Activated T-cell treated with anti-CD3 and anti-CD28 coated beads, Interleukin-2, amount 50 U/mL, for 4 hours (primary cell): ENCODE measurements around the gene MGRN1. TPM values are rescaled to one million over a fixed set of nuclear protein-coding genes. Genes with fewer than 3 reads are reported as not detected.

Experiments
- ATAC-seq, 2 donors: fragments of 200-7000 bp; cut with Tn5 transposase; one replicate each; pipeline ENCODE4 v1.10.0; 2021
- DNase-seq: peaks from one replicate; pipeline ENCODE4 v3.0.0-alpha.2; 2020
- H3K27me3 Mint-ChIP-seq: one replicate; pipeline ENCODE4 v1.8.0; 2021; ENCODE audit warnings: low read depth, mixed read lengths
- H3K36me3 Mint-ChIP-seq: one replicate; pipeline ENCODE4 v1.8.0; 2022; ENCODE audit warnings: mixed read lengths; ENCODE audit not compliant: insufficient read depth
- H3K4me1 Mint-ChIP-seq: one replicate; pipeline ENCODE4 v1.8.0; 2021; ENCODE audit warnings: low read depth, mixed read lengths
- H3K4me3 Mint-ChIP-seq: one replicate; pipeline ENCODE4 v1.8.0; 2021; ENCODE audit warnings: mild to moderate bottlenecking, moderate library complexity, mixed read lengths
- H3K9me3 Mint-ChIP-seq: one replicate; pipeline ENCODE4 v1.8.0; 2021; ENCODE audit warnings: mixed read lengths
- total RNA-seq, 3 donors: library from RNA; stranded (reverse); gene quantifications; one replicate each; pipeline ENCODE4 v1.2.1, GENCODE V29; 2021

Gene MGRN1
- total RNA-seq, 3 donors from 2014 or later, result 56.5 to 60.5 (median 58.0) TPM

DNA sequence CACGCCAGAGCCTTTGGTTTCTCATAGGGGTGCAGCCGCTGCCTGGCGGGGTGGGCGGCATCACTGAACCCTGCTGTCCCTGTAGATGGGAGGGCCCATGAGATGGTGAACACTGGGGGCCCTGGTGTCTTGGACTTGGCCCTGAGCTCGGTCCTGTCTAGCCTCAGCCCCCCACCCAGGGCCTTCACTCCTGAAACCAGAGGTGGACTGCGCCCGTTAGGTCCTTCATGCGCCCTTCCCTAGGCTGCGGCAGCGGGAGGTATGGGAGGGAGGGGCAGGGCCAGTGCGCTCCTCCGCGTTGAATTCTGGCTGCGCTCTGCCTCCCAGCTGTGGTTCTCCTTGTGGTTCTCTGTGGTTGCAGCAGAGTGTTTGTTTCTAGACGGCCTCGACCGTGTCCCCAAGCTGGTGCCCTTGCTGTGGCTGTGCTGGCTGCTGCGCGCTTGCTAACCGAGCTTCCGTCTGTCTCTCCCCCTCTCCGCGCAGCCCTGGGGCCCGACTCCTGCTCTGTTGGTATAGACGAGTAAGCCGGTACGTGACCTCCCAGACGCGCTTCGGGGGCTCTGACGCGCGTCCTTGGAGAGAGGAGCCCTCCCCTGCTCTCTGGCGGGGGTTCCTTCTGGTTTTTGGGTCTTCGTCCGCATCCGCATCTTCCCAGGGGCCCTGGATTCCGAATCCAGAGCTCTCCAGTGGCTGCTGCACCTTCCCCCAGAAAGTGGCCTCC is 61.3 kb downstream of the MGRN1 start:
- no peaks in the 10 kb centered on the region for H3K9me3 Mint-ChIP-seq
- peaks cover 5% of the 10 kb centered on the region for H3K36me3 Mint-ChIP-seq
- H3K27me3 Mint-ChIP-seq, result no peaks in the 10 kb centered on the region
- no peak overlapping the region for H3K4me3 Mint-ChIP-seq
- no peaks in the 10 kb centered on the region for H3K4me1 Mint-ChIP-seq
- ATAC-seq (no peak), DNase-seq (no peak)

DNA sequence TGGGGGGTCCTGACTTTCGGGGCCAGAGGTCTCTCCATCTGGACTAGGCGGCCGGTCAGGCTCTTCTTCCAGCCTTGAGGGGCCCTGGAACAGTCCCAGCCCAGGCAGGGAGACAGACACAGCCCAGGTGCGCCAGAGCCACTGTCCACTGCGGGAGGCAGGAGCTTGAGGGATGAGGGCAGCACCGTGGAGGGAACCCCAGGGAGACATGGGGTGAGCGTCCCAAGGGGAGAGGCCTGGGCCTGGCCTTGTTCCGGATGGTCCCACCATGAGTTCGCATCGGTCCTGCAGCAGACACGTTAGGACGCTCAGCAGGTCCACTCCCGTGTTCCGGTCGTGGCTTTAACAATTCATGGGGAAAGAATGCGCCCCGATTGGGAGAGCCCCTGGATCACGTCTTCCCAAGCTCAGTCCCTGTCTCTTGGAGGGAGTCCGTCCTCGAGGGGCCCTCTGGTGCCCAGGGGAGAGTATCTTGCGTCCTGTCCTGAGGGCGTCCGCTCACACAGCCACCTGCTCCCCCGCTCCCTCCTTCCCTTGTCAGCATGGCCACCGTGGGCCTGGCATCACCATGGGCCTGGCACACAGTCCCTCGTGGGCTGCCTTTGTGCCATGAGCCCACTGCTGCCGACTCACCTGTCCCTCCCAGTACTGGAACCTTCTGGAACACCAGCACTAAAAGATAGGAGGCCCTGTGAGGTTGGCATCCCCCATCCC is 62.0 kb downstream of the MGRN1 start:
- H3K4me3 Mint-ChIP-seq, result no peak overlapping the region
- no peak for ATAC-seq

DNA sequence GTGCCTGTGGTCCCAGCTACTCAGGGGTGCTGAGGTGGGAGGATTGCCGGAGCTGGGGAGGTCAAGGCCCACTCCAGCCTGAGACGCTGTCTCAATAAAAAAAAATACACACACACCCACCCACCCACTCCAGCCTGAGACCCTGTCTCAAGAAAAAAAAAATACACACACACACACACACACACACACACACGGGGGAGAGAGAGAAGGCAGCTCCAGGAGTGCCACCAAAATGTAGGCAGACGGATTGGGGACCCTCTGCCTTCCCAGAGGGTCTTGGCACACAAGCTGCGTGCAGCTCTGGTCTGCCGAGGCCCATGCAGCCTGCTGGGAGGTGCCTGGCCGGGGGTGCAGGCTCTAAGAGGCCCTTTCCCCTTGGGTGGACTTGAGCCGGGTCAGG is 62.8 kb downstream of the MGRN1 start:
- no peak for ATAC-seq
- H3K36me3 Mint-ChIP-seq, result peaks cover 5% of the 10 kb centered on the region
- H3K27me3 Mint-ChIP-seq, result no peaks in the 10 kb centered on the region
- no peak for DNase-seq
- H3K4me3 Mint-ChIP-seq, result no peak overlapping the region
- H3K4me1 Mint-ChIP-seq, result peaks cover 2% of the 10 kb centered on the region
- H3K9me3 Mint-ChIP-seq, result no peaks in the 10 kb centered on the region

More for the DNA sequence above, 62.0 kb downstream of the MGRN1 start:
- no peaks in the 10 kb centered on the region for H3K4me1 Mint-ChIP-seq
- no peaks in the 10 kb centered on the region for H3K27me3 Mint-ChIP-seq
- no peaks in the 10 kb centered on the region for H3K9me3 Mint-ChIP-seq
- no peak for DNase-seq
- peaks cover 5% of the 10 kb centered on the region for H3K36me3 Mint-ChIP-seq

DNA sequence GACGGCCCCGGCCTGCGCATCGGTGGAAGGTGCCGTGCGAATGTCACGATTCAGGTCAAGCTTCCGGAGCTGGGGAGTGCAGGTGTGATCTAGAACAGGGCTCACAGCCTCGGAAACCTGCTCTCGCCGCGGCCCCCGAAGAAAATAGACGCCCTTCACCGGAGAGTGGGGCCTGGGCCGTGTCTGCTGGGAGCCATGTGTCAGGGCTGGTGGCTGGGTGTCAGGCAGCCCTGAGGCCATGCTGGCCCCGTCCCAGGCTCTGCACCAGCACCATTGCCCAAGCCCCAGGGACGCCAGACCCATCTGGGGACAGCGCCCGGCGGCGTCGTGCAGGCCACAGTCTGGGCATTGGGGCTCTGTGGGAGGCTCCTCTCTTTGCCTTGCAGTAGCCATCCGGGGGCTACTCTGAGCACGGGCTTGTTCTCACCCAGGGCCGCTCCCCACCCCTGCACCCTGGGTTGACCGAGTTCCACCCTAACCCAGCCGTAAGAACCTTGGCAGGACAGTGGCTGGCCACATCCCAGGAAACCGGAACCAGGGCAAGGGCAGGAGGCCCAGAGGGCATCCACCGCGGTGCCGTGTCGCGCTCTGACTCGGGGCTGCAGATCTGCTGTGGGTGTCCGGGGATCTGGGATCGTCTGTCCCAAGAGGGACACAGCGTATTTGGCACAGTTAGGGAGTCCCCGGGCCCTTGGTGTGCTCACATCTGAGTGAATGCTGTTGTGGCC is 63.5 kb downstream of the MGRN1 start:
- Mint-ChIP-seq H3K36me3 (peaks cover 5% of the 10 kb centered on the region), H3K27me3 (no peaks in the 10 kb centered on the region), H3K4me3 (no peak overlapping the region), H3K9me3 (no peaks in the 10 kb centered on the region), H3K4me1 (peaks cover 6% of the 10 kb centered on the region)
- DNase-seq, result no peak
- no peak for ATAC-seq

DNA sequence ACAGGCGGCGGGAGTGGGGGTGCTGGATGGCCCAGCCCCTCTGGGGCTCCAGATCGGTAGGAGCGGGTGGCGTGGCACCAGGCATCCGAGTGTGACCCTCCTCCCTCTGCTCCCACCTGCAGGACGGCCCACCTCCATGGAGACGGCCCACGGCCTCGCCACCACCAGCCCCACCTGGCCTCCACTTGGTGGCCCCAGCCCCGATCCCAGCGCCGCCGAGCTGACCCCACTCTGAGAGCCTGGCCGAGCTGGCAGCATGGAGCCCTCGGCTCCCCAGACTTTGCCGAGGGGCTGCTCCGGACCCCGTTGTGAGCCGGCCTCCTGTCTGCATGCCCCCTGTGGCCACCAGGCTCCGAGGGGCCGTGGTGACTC is 64.0 kb downstream of the MGRN1 start:
- no peak for DNase-seq
- Mint-ChIP-seq H3K27me3 (no peaks in the 10 kb centered on the region), H3K9me3 (no peaks in the 10 kb centered on the region), H3K4me1 (peaks cover 6% of the 10 kb centered on the region), H3K4me3 (no peak overlapping the region), H3K36me3 (peaks cover 5% of the 10 kb centered on the region)
- ATAC-seq, result no peak

DNA sequence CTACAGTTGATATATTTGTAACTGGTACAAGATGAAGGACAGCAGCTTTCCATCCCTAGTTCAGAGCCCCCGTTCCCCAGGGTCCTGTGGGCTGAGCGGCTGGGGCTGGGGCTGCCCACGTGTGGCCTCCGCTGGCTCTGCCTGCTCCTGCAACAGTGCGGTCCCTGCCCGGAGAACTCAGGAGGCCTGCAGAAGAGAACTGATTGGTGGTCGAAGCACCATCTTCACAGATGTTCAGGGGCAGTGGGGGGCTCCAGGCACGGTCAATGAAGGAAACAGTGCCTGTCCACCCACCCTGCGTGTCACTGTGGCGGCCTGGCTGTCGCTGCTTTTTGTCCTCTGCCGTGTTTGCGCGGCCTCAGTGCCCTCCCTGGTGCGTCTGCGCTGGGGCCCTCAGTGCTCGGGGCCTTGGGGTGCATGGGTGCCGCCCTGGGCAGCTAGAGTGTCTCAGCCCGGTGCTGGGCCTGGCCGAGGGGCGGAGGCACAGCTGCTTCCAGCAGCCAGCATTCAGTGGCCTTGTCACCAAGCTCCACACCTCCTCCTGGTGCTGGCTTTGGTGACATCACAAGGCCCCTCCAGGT is 64.6 kb downstream of the MGRN1 start:
- no peaks in the 10 kb centered on the region for H3K9me3 Mint-ChIP-seq
- peaks cover 5% of the 10 kb centered on the region for H3K36me3 Mint-ChIP-seq
- ATAC-seq (no peak), DNase-seq (no peak)
- H3K27me3 Mint-ChIP-seq, result no peaks in the 10 kb centered on the region
- peaks cover 6% of the 10 kb centered on the region for H3K4me1 Mint-ChIP-seq
- no peak overlapping the region for H3K4me3 Mint-ChIP-seq

DNA sequence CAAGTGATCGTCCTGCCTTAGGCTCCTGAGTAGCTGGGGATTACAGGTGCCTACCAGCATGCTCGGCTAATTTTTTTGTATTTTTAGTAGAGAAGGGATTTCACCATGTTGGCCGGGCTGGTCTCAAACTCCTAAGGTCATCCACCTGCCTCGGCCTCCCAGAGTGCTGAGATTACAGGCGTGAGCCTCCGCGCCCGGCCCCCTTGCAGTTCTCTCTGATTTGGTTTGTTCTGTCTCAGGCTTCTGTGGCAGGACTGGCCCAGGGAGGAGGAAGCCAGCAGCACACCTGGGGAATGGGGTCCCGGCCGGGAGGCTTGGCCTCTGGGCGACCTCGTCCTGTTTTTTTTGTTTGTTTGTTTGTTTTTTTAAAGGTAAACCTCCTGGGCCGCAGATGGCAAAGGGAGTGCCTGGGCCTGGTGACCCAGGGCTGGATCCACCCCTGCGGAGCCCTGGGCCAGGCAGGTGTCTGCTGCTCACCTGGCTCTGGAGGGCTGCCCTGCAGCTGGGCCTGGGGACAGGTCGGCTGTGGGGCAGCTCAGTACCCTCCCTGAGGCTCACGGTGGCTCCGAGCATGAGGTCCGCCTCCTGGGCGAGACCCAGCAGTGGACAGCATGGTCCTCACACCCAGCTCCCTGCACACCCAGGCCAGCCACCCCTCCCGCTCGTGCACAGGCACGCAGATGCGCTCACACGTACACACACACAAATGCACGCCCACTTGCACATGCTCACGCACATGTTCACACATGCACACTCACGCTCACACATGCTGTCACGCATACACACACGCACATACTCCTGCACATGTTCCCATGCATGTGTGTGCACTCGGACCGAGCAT is 65.5 kb downstream of the MGRN1 start:
- H3K9me3 Mint-ChIP-seq, result no peaks in the 10 kb centered on the region
- H3K27me3 Mint-ChIP-seq, result no peaks in the 10 kb centered on the region
- no peak for DNase-seq
- H3K36me3 Mint-ChIP-seq, result peaks cover 1% of the 10 kb centered on the region
- no peak overlapping the region for H3K4me3 Mint-ChIP-seq
- ATAC-seq, result no peak
- H3K4me1 Mint-ChIP-seq, result peaks cover 7% of the 10 kb centered on the region

DNA sequence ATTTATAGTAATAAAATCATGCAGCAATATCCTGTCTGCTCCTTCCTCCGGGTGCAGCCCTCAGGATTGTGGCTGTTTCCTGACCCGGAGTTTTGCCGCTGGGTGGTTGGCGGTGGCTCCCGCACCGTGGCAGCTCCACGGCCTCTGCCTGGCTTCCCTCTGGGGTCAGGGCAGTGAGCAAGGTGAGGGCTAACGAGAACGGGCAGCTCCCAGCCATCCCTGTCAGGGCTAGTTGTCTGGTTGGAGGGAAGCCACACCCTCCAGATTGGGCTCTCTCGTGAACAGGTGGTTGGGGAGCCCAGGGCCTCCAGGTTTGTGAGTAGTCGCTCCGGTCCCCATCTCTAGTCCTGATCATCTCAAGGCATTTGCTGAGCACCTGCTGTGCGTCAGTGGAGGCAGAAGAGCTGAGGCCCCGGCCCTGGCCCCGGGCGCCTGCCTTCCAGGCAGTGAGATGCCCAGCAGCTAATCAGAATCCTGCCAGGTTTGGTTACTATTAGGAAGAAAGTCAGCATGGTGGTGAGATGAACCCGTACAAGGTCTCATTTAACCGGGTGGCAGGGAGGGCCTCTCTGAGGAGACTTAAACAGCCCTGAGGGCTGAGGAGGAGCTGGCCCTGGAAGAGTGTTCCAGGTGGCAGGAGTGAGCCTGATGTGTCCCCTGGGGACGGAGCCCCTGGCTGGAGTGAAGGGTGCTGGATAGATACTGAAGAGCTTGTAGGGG is 66.5 kb downstream of the MGRN1 start:
- Mint-ChIP-seq H3K9me3 (no peaks in the 10 kb centered on the region), H3K27me3 (no peaks in the 10 kb centered on the region), H3K4me1 (peaks cover 13% of the 10 kb centered on the region), H3K4me3 (peak overlapping the region; percentile 37), H3K36me3 (no peaks in the 10 kb centered on the region)
- DNase-seq (no peak), ATAC-seq (no peak)

DNA sequence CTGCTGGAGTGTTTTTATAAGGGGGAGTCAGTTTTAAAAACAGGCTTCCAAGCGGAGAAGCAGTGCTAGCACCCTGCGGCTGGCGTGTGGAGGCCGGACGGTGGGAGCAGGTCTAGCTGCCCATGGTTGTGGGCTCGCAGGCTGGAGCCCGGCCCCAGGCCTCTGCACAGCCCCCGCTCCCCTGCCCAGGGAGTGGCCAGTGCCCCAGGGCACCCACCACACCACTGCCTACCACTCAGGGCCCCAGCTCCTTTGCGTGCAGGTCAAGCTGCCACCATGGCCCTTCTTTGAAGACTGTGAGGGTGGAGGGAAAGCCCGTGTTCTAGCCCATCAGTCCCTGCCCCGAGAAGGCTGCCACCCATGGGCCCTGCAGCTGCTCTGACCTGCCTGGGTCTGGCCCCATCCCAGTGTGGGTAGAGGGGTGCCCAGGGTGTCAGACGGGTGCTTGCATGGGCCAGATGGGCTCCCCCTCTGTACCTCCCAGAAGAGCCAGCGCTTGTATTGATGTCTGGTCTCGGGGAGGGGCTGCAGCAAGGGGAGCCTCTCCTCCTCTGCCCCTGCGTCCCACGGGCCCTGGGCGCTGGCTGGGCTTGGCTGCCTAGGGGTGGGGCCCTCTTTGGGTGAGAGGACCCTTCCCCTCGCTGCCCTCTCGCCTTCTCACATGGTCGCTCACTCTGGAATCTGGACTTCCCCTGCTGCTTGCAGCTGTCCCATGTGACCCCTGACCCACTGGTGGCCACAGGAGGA is 67.2 kb downstream of the MGRN1 start:
- H3K4me3 Mint-ChIP-seq, result peak overlapping the region; percentile 38
- ATAC-seq (no peak), DNase-seq (no peak)
- peaks cover 13% of the 10 kb centered on the region for H3K4me1 Mint-ChIP-seq
- H3K36me3 Mint-ChIP-seq, result peaks cover 1% of the 10 kb centered on the region
- no peaks in the 10 kb centered on the region for H3K27me3 Mint-ChIP-seq
- no peaks in the 10 kb centered on the region for H3K9me3 Mint-ChIP-seq

DNA sequence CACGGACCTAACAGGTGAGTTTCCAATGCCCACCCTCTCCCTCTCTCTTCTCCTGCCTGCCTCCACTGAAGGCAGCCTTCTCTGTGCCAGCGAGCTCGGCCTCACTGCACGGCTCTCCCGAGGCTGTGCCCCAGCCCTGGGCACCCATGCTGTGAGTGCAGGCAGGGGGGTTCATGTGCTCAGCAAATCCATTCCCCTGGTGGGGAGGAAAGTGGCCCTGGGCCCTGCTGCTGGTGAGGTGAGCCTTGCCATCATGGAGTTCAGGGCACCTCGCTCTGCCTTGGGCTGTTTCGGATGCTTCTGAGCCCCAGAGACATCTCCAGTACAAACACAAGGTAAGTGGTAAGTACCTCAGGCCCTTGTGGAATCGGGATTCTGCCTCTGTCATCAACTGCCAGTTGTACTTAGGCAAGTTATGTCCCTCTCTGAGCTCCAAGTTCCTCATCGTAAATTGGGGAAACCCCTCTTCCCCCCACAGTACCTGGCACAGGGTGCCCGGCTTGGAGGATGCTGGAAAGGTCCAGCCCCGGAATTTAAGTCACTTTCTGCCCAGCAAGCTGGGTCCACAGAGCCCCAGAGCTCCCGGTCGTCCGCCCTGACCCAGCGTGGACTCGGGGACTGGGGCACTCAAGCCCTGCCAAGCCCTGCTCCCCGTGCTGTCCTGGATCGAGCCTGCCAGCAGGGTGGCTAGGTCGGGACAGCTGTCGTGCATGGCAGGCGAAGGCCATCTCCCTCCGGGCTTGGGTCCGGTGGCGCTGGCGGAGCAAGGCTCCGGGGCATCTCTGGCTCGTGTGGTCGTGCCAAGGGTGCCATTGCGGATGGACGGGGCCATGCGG is 68.1 kb downstream of the MGRN1 start:
- Mint-ChIP-seq H3K27me3 (no peaks in the 10 kb centered on the region), H3K9me3 (no peaks in the 10 kb centered on the region), H3K4me1 (peaks cover 13% of the 10 kb centered on the region), H3K4me3 (peak overlapping the region; percentile 86), H3K36me3 (peaks cover 1% of the 10 kb centered on the region)
- peak; percentile 6 to 8 for ATAC-seq
- DNase-seq, result no peak

DNA sequence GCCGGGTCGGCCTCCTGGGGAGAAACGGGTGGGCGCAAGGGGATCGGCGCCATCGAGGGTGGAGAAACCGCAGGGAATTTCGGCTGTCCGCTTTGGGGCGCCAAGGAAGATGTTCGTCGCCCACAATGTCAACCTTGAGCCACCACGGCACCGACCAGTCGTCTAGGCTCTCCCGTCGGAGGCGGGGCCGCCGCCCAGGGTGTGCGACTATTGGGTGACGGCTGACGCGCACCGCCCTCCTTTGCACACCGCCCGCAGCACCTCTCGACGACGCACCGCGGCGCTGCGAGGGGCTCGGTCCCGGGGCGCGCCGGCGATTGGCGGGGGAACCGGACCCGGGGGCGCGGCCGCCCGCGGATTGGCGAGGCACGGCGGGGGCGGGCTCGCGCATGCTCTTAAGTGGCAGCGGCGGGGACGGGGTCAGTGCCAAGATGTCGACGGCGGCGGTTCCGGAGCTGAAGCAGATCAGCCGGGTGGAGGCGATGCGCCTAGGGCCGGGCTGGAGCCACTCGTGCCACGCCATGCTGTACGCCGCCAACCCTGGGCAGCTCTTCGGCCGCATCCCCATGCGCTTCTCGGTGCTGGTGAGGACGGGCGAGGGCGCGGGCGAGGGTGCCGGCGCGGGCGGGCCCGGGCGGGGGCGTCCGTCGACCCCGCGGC is 68.8 kb downstream of the MGRN1 start, which contains the start of gene NUDT16L1:
NUDT16L1 (plus strand) TSS at position 267 of the 660 bp plus-strand sequence; CDS start at position 432, 165 bp downstream.
- peak; percentile 94 for ATAC-seq
- peak; percentile 96 for DNase-seq
- H3K9me3 Mint-ChIP-seq, result no peaks in the 10 kb centered on the region
- H3K4me1 Mint-ChIP-seq, result peaks cover 13% of the 10 kb centered on the region
- peaks cover 1% of the 10 kb centered on the region for H3K36me3 Mint-ChIP-seq
- no peaks in the 10 kb centered on the region for H3K27me3 Mint-ChIP-seq
- H3K4me3 Mint-ChIP-seq, result peak within 1 kb of the TSS; percentile 86
